ENCODE results near the gene BASP1. TPM values are rescaled to one million over a fixed set of nuclear protein-coding genes. Genes with fewer than 3 reads are reported as not detected.

The BASP1 gene
- polyA plus RNA-seq, 1 donor from 2014 or later = 974 TPM

GRCh38 chr5:17213938-17214337 is 3.5 kb upstream of the BASP1 start:
- Histone ChIP-seq H3K4me3 (ENCODE audit: low read length) (peak overlapping the region; percentile 85), H3K27ac (ENCODE audit: low read length) (peak overlapping the region; percentile 100)
- TF ChIP-seq SMC3 (conservative IDR thresholded peaks at IDR 0.05; ENCODE audit: poor library complexity) (no peak), EZH2 (IDR thresholded peaks at IDR 0.05; ENCODE audit: borderline replicate concordance, insufficient read depth, low read length, poor library complexity, severe bottlenecking) (no peak), REST (IDR thresholded peaks at IDR 0.05; ENCODE audit: borderline replicate concordance) (no peak), EP300 (conservative IDR thresholded peaks at IDR 0.05; ENCODE audit: poor library complexity, severe bottlenecking) (no peak)

GRCh38 chr5:17214893-17215292 is 2.5 kb upstream of the BASP1 start:
- H3K27me3 ChIP-seq (ENCODE audit: insufficient read depth, low read depth, low read length) = no peaks in the 10 kb centered on the region
- H3K9me3 ChIP-seq (ENCODE audit: low read length) = no peaks in the 10 kb centered on the region
- peak overlapping the region; percentile 100 for H3K9ac ChIP-seq (ENCODE audit: low read length)
- no peaks in the 10 kb centered on the region for H3K36me3 ChIP-seq (ENCODE audit: insufficient read depth, low read length)
- no peaks in the 10 kb centered on the region for H4K20me1 ChIP-seq (ENCODE audit: insufficient read depth)
- no peaks in the 10 kb centered on the region for H3F3A ChIP-seq (ENCODE audit: insufficient read depth, low read length, poor library complexity, severe bottlenecking)
- peaks cover 67% of the 10 kb centered on the region for H3K79me2 ChIP-seq (replicated peaks; ENCODE audit: insufficient read depth, low read length)
- peak overlapping the region; percentile 85 for H3K4me3 ChIP-seq (ENCODE audit: low read length)
- H3K27ac ChIP-seq (ENCODE audit: low read length) = peak overlapping the region; percentile 100
- H3K9me2 ChIP-seq (ENCODE audit: insufficient read depth, low read length) = no peaks in the 10 kb centered on the region
- H3K4me2 ChIP-seq (ENCODE audit: low read length) = peak overlapping the region; percentile 71
- no peak overlapping the region for H2AFZ ChIP-seq (ENCODE audit: low read depth, low read length)
- TF ChIP-seq POLR2AphosphoS5 (IDR thresholded peaks at IDR 0.05) (no peak), REST (IDR thresholded peaks at IDR 0.05; ENCODE audit: borderline replicate concordance) (no peak), RAD21 (conservative IDR thresholded peaks at IDR 0.05) (no peak), EP300 (conservative IDR thresholded peaks at IDR 0.05; ENCODE audit: poor library complexity, severe bottlenecking) (no peak), MXI1 (conservative IDR thresholded peaks at IDR 0.05; ENCODE audit: poor library complexity, severe bottlenecking) (no peak), CTCF (IDR thresholded peaks at IDR 0.05; ENCODE audit: poor library complexity, severe bottlenecking) (no peak), TAF1 (IDR thresholded peaks at IDR 0.05; ENCODE audit: low read depth) (no peak), EZH2 (IDR thresholded peaks at IDR 0.05; ENCODE audit: borderline replicate concordance, insufficient read depth, low read length, poor library complexity, severe bottlenecking) (no peak), SMC3 (conservative IDR thresholded peaks at IDR 0.05; ENCODE audit: poor library complexity) (no peak)

More at GRCh38 chr5:17213938-17214337, 3.5 kb upstream of the BASP1 start:
- Histone ChIP-seq H3K9ac (ENCODE audit: low read length) (peak overlapping the region; percentile 100), H2AFZ (ENCODE audit: low read depth, low read length) (no peak overlapping the region), H3K27me3 (ENCODE audit: insufficient read depth, low read depth, low read length) (no peaks in the 10 kb centered on the region), H3K79me2 (replicated peaks; ENCODE audit: insufficient read depth, low read length) (peaks cover 58% of the 10 kb centered on the region), H4K20me1 (ENCODE audit: insufficient read depth) (no peaks in the 10 kb centered on the region), H3K9me3 (ENCODE audit: low read length) (no peaks in the 10 kb centered on the region), H3F3A (ENCODE audit: insufficient read depth, low read length, poor library complexity, severe bottlenecking) (no peaks in the 10 kb centered on the region), H3K4me2 (ENCODE audit: low read length) (peak overlapping the region; percentile 71), H3K9me2 (ENCODE audit: insufficient read depth, low read length) (no peaks in the 10 kb centered on the region), H3K36me3 (ENCODE audit: insufficient read depth, low read length) (no peaks in the 10 kb centered on the region)

All from neural cell (in vitro differentiated cells).